AG09309 (cell line): ENCODE results near the gene EXOSC5.
"Not testable (repeated sequence)": the region's sequence is repeated elsewhere in the genome, so short reads cannot be mapped to it uniquely, and the experiment has no call there.

Experiments
- DNase-seq: peaks from one replicate; pipeline ENCODE4 v3.0.0-alpha.2; 2010; ENCODE audit warnings: low read depth
- H3K4me3 ChIP-seq: 2 replicates; pipeline ENCODE4 v1.5.1; 2011; ENCODE audit warnings: mild to moderate bottlenecking, low read depth, low read length, moderate library complexity; ENCODE audit not compliant: control insufficient read depth
- TF ChIP-seq, protein P1 (sequence below): IDR thresholded peaks from 2 replicates; pipeline ENCODE4 v1.5.1; 2011; ENCODE audit warnings: mild to moderate bottlenecking, low read depth, low read length, inconsistent platforms; ENCODE audit not compliant: insufficient read depth, control insufficient read depth; ENCODE audit errors: missing control alignments

The EXOSC5 gene

DNA sequence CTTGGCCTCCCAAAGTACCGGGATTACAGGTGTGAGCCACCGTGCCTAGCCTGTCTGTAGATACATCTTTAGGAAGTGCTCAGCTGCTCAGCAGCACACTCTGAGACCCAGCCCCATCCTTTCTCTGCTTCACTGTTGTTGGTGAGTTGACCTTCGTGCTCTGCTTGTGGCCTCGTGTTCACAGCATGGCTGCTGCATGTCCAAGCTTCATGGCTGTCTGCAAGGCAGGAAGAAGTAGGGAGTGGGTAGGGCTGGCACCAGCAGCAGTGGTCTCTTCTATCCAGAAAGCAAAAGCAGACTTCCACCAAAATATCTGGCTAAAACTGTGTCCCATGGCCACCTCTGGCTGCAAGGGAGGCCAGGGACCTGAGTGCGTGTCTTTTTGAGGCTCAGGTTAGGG is 15.8 kb upstream of the EXOSC5 start:
- TF ChIP-seq, protein P1, sequence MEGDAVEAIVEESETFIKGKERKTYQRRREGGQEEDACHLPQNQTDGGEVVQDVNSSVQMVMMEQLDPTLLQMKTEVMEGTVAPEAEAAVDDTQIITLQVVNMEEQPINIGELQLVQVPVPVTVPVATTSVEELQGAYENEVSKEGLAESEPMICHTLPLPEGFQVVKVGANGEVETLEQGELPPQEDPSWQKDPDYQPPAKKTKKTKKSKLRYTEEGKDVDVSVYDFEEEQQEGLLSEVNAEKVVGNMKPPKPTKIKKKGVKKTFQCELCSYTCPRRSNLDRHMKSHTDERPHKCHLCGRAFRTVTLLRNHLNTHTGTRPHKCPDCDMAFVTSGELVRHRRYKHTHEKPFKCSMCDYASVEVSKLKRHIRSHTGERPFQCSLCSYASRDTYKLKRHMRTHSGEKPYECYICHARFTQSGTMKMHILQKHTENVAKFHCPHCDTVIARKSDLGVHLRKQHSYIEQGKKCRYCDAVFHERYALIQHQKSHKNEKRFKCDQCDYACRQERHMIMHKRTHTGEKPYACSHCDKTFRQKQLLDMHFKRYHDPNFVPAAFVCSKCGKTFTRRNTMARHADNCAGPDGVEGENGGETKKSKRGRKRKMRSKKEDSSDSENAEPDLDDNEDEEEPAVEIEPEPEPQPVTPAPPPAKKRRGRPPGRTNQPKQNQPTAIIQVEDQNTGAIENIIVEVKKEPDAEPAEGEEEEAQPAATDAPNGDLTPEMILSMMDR, result no peak
- DNase-seq, result no peak
- H3K4me3 ChIP-seq, result no peak overlapping the region

DNA sequence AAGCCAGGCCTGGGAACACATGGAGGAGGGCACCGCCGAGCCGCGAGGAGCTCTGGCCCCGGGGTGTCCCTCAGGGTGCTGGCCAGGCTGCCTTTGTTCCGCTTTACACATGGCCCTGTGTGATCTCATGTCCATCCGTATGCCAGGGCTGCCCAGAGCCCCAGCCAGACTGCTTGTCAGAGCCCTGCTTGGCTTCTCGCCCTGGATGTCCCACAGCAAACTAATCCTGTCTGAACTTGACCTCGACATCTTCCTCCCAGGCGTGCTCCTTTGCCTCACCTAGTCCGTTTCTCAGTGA is 14.8 kb upstream of the EXOSC5 start:
- H3K4me3 ChIP-seq, result no peak overlapping the region
- DNase-seq, result no peak
- TF ChIP-seq, protein P1, result no peak

DNA sequence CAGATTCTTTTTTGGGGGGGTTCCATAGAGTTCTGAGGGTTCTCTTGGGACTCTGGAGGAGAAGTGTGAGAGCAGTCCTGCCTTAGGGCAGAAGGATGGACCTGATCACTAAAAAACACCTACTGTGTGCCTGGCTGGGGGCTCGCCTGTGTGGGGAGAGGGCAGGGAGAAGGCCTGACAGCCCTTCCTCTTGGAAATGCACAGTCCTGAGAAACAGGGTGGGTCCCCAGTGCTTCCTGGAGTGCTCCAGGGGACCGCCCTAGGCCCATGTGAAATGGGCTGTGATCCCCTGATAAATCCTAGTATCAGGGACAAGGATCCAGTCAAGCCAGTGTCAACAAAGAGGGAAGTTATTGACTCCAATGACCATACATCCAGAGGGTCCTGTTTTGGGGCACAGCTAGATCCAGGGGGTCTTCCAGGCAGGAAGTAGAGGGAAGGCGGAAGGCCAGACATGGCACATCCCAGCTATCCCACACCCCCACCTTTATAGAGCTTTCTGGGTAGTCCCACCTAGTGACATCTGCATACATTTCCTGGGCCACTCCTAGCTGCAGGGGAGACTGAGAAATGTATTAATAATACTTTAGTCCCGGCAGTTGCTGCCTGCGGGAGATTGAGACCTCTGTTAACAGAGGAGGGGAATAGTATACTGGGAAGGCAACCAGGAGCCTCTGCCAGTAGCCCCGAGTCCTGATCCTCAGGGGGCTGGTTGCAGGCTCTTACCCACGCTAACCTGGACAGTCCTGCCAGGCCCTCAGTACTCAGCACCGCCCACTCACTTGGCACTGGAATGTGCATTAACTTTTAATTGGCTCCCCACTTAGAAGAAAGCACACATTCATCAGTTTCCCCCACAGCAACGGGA is 14.2 kb upstream of the EXOSC5 start:
- no peak overlapping the region for H3K4me3 ChIP-seq
- no peak for DNase-seq
- TF ChIP-seq, protein P1, result no peak

DNA sequence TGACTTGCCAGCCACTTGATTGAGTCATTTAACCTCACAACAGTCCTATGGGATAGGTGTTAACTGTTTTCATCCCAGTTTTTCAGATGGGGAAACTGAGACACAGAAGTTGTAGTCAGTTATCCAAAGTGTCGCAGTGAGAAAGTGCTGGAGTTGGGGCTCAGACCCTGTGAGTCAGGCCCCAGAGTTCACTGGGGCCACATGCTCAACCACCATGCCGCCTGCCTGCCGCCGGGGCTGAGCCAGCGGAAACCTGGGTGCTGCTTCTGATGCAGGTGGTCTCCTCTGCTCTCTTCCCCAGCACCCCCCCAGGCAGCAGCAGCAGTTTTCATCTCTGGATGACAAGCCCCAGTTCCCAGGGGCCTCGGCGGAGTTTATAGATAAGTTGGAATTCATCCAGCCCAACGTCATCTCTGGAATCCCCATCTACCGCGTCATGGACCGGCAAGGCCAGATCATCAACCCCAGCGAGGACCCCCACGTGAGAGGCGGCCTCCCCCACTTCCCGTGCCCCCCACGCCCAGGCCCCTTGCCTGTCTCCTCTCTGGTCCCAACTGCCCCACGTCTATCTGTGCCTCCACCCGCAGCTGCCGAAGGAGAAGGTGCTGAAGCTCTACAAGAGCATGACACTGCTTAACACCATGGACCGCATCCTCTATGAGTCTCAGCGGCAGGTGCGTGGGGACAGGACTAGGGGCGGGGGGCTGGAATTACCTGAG is 13.3 kb upstream of the EXOSC5 start:
- H3K4me3 ChIP-seq, result no peak overlapping the region
- TF ChIP-seq, protein P1, result no peak
- DNase-seq, result no peak

DNA sequence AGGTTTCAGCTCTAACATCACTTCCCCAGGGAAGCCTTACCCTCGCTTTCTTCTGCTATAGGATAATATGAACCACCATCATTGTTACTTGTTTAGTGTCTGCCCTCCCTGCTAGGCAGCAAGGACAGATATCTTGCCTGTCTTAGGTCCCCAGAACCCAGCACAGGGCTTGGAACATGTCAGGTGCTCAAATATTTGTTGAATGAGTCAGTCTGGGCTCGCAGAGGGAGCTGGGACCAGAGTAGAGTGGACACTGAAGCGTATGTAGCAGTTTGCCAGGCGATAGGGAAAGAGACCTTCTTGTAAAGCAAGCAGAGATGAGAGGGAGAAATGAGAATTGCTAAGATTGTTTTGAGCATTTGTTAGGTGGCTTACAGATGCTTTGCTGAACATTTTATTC is 12.1 kb upstream of the EXOSC5 start:
- TF ChIP-seq, protein P1, result no peak
- no peak overlapping the region for H3K4me3 ChIP-seq
- DNase-seq, result no peak

DNA sequence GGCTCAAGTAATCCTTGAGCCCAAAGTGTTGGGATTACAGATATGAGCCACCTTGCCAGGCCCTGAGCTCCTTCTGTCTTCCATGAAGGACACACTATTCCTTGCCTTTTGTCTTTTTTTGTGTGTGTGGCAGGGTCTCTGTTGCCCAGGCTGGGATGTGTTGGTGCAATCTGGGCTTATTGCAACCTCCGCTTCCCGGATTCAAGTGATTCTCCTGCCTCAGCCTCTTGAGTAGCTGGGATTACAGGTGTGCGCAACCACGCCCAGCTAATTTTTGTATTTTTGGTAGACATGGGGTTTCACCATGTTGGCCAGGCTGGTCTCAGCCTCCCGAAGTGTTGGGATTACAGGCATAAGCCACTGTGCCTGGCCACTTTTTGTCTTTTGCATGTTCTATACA is 11.7 kb upstream of the EXOSC5 start:
- H3K4me3 ChIP-seq, DNase-seq: not testable (repeated sequence)

DNA sequence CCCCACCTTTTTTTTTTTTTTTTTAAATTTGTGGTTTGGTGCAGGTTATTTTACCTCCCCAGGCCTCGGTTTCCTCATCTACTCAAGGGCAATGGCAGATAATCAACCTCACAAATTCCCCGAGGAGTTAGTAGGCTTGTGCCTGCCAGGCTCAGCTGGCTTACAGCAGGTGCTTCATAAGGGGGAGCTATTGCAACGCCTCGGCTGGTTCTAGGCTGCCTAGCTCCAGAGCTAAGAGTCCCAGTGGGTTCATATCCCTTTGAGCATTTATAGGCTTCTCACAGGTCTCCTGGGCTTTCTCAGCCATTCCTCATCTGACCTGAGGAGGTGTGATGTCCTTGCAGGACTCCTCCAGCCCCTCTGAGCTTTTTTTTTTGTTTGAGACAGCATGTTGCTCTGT is 11.1 kb upstream of the EXOSC5 start:
- TF ChIP-seq, protein P1, result no peak
- no peak for DNase-seq
- H3K4me3 ChIP-seq, result no peak overlapping the region
